Spinal cord (tissue), 10 donors: ENCODE measurements around the gene SLC2A4. TPM values are rescaled to one million over a fixed set of nuclear protein-coding genes. Genes with fewer than 3 reads are reported as not detected.
A peak's percentile ranks its signal among the peaks of the same experiment; 100 is the strongest.

Experiments
- DNase-seq, 6 donors: peaks; one replicate each; pipeline versions ENCODE4 v3.0.0 to v3.0.0-alpha.2; 2013 to 2015; ENCODE audit warnings: low spot score in 6 of 6, low read depth in 4 of 6
- H3K27ac ChIP-seq: one replicate; pipeline ENCODE4 v1.5.1; 2013; ENCODE audit warnings: low read depth, low read length, control low read depth
- H3K27me3 ChIP-seq: one replicate; pipeline ENCODE4 v1.6.1; 2013; ENCODE audit warnings: low read length; ENCODE audit not compliant: control insufficient read depth, insufficient read depth
- H3K36me3 ChIP-seq: one replicate; pipeline ENCODE4 v1.6.1; 2013; ENCODE audit warnings: low read length; ENCODE audit not compliant: control insufficient read depth, insufficient read depth
- H3K4me1 ChIP-seq: one replicate; pipeline ENCODE4 v1.6.1; 2013; ENCODE audit warnings: low read length; ENCODE audit not compliant: control insufficient read depth, insufficient read depth
- H3K4me3 ChIP-seq: one replicate; pipeline ENCODE4 v1.5.1; 2013; ENCODE audit warnings: low read depth, low read length, control low read depth
- H3K9me3 ChIP-seq: one replicate; pipeline ENCODE4 v1.6.1; 2013; ENCODE audit warnings: low read length; ENCODE audit not compliant: control insufficient read depth, insufficient read depth
- WGBS: methylation state at CpG from one replicate; pipeline ENCODE4 v1.1.5; 2013; ENCODE audit warnings: missing lambda C conversion rate; ENCODE audit not compliant: insufficient coverage; 5-methylcytosine and 5-hydroxymethylcytosine counted together
- polyA plus RNA-seq, 2 donors: library from polyadenylated mRNA; unstranded; fragments of 120-200 nt; gene quantifications; one replicate each; pipeline ENCODE4 v1.2.1, GENCODE V29; 2013; ENCODE audit not compliant: insufficient read length in 2 of 2
- total RNA-seq, 2 donors: library from RNA; depleted of rRNA in 1 of 2; stranded (reverse); fragments of 120-200 nt in 1 of 2; fragments of >200 nt in 1 of 2; gene quantifications; one replicate each; pipeline versions ENCODE4 v1.2.3 to v1.2.4, GENCODE V29; 2013 to 2014
- donor health status: healthy.

SLC2A4 gene
- total and polyA plus RNA-seq, 4 donors = 0.48 to 1.9 (median 0.69) TPM

DNA sequence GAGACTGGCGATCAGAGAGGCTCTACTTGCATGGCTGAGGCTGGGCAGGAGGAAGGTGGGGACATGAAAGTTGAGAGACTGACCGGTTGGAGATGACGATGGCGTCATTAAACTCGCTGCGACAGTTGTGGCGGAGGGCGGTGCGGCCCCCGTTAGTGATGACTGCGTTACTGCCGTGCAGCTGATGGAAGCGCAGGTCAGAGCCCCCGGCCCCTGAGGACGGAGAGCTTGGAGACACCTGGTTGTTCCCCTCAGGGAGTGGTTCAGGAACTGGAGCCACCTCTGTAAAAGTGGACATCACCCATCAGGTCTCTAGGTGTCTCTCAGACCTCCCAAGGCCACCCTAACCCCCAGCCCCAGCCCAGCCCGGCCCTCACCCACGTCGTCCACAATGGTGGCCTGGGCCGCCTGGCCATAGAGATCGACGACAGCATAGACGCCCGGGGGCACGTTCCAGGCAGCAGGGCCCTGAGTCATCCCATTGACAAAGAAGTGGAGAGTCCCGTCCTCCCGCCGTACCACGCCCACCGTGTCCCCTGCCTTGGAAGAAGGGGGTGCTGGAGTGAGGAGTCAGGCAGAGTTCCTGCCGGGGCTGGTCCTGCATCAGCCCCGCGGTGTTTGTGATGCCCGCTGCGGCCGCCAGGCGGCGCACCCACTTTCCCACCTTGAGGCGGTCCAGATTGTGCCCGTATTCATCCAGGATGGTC lies 42.4 kb downstream of the SLC2A4 start:
- 81% methylated on average over 29 of the region's 39 CpGs for WGBS
- Histone ChIP-seq H3K4me1 (peaks cover 14% of the 10 kb centered on the region), H3K9me3 (no peaks in the 10 kb centered on the region), H3K27me3 (no peaks in the 10 kb centered on the region), H3K36me3 (peaks cover 84% of the 10 kb centered on the region), H3K4me3 (no peak overlapping the region), H3K27ac (no peak overlapping the region)
- peak in 2 of 6 donors; percentile 38 to 50 for DNase-seq

DNA sequence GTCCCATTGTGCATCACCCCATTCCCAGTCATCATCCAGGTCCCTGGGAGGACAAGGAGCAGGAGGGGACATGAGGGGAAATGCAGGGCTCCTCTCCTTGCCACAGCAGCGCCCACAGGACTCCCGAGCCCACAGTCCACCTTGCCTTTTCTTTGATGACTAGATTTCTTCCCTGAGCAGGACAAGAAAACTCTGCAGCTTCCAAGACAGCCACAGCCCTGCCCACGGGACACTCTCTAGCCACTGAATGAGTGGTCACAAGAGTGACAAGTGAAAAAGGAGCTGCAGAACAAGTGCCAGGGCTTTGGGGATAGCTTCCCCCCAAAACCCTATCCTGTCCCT lies 42.9 kb downstream of the SLC2A4 start:
- WGBS = 86% methylated on average over 3 of the region's 3 CpGs
- H3K27ac ChIP-seq = no peak overlapping the region
- H3K4me3 ChIP-seq = no peak overlapping the region
- H3K9me3 ChIP-seq = no peaks in the 10 kb centered on the region
- H3K27me3 ChIP-seq = no peaks in the 10 kb centered on the region
- peaks cover 82% of the 10 kb centered on the region for H3K36me3 ChIP-seq
- peaks cover 14% of the 10 kb centered on the region for H3K4me1 ChIP-seq
- no peak for DNase-seq

DNA sequence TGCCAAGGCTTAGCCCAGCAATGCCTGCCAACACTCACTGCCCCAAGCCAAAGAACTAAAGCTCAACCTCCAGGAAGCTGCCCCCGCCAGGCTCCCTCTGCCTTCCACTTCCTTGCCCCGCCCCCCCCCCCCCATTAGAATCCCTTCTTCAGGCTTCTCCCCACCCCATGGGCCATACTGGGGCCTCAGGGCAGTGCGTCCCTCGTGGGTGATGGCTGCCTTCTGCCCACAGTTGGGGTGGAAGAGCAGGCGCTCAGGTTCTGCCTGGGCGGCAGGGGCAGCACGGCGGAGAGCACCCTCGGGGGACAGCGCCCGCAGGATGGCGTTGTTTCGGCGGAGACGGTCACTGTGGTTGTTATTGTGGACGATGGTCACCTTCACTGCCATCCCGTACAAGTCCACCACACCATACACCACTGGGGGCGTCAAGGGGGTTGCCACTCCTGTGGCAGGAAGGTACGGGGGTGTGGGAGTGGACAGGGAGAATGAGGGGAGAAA lies 43.6 kb downstream of the SLC2A4 start:
- no peak overlapping the region for H3K27ac ChIP-seq
- H3K36me3 ChIP-seq = peaks cover 76% of the 10 kb centered on the region

DNA sequence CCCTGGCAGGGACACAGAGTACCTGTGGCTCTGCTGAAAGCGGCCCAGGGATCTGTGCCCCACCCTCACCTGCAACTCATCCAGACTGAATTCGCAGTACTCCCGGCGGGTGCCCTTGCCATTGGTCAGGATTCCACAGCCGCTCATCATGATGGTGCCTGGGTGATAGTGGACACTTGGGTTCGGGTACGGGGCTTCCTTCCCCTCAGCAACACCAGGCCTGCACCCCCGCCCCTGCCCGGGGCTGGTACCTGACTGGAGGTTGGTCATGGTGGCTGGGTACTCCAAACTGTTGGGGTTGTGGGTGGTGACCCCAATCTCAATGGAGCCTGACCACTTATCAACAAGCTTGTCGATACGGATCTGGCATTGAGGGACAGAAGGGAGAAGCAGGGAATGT lies 44.7 kb downstream of the SLC2A4 start:
- Histone ChIP-seq H3K36me3 (peaks cover 65% of the 10 kb centered on the region), H3K4me1 (peaks cover 27% of the 10 kb centered on the region), H3K27ac (no peak overlapping the region), H3K27me3 (no peaks in the 10 kb centered on the region), H3K9me3 (no peaks in the 10 kb centered on the region), H3K4me3 (no peak overlapping the region)
- WGBS = 90% methylated on average over 2 of the region's 11 CpGs
- no peak for DNase-seq

More for the DNA sequence above, 43.6 kb downstream of the SLC2A4 start:
- no peak overlapping the region for H3K4me3 ChIP-seq
- no peak for DNase-seq
- H3K27me3 ChIP-seq = no peaks in the 10 kb centered on the region
- no peaks in the 10 kb centered on the region for H3K9me3 ChIP-seq
- H3K4me1 ChIP-seq = peaks cover 19% of the 10 kb centered on the region
- 100% methylated on average over 3 of the region's 19 CpGs for WGBS

DNA sequence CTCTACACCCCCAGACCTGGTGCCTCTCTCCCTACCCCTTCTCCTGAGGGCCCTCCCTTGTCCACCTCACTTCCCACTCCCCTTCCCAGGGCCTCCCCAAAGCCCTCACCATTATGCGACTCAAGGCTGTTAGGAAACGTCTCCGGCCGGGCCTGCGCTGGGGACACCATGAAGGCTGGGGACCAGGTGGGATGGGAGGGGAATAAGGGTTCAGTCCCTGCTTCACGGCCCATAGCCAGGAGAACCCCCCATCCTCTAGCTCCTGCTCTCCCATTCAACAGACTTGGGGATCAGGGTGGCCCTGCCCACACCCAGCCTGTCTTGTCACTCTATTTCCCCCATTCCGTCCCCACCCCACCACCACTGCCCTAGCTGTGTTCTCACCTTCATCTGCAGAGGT lies 45.5 kb downstream of the SLC2A4 start:
- no peaks in the 10 kb centered on the region for H3K27me3 ChIP-seq
- no peak overlapping the region for H3K4me3 ChIP-seq
- H3K27ac ChIP-seq = no peak overlapping the region
- H3K4me1 ChIP-seq = peaks cover 27% of the 10 kb centered on the region
- WGBS = no CpG with 5 or more reads among the region's 7 CpGs
- H3K36me3 ChIP-seq = peaks cover 56% of the 10 kb centered on the region
- H3K9me3 ChIP-seq = no peaks in the 10 kb centered on the region
- no peak for DNase-seq

DNA sequence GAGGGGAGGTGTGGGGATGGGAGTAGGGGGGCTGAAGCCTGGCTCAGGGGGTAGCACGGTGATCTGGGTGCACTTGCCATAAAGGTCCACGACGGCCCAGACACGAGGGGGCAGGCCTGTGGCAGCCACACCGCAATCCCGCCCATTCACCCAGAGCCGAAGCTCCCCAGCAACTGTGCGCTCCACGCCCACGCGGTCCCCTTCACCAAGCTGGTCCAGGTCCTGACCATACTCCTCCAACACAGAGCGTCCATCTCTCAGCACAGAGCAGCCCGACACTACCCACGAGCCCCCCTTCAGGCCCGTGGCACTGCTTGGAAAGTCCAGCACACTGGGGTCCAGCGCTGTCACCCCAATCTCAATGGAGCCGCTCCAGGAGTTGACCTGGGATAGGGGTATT lies 46.0 kb downstream of the SLC2A4 start:
- Histone ChIP-seq H3K4me3 (no peak overlapping the region), H3K36me3 (peaks cover 52% of the 10 kb centered on the region), H3K9me3 (no peaks in the 10 kb centered on the region), H3K27me3 (no peaks in the 10 kb centered on the region), H3K4me1 (peaks cover 27% of the 10 kb centered on the region), H3K27ac (no peak overlapping the region)
- no peak for DNase-seq
- 91% methylated on average over 15 of the region's 17 CpGs for WGBS

DNA sequence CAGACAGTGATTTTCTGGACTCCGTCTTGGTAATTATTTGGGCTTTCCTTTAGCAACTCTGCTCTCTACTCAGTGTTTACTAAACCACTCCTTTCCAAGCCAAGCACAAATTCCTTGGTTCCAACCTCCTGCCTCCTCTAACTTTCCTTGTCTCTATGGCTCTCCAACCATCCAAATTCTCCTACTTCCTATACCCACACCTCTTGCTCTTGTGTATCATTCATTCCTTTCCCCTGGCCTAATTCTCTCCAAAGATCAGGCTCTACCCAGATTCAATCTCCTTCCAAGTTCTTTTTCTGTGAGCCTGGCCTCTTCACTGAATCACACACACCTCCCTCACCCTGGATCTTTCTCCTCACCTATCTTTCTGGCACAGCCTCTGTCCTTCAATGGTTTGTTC lies 46.5 kb downstream of the SLC2A4 start:
- Histone ChIP-seq H3K27ac (no peak overlapping the region), H3K9me3 (no peaks in the 10 kb centered on the region), H3K27me3 (no peaks in the 10 kb centered on the region), H3K36me3 (peaks cover 47% of the 10 kb centered on the region), H3K4me1 (peaks cover 27% of the 10 kb centered on the region), H3K4me3 (no peak overlapping the region)
- no peak for DNase-seq
- WGBS = 93% methylated on average over 1 of the region's 1 CpG

DNA sequence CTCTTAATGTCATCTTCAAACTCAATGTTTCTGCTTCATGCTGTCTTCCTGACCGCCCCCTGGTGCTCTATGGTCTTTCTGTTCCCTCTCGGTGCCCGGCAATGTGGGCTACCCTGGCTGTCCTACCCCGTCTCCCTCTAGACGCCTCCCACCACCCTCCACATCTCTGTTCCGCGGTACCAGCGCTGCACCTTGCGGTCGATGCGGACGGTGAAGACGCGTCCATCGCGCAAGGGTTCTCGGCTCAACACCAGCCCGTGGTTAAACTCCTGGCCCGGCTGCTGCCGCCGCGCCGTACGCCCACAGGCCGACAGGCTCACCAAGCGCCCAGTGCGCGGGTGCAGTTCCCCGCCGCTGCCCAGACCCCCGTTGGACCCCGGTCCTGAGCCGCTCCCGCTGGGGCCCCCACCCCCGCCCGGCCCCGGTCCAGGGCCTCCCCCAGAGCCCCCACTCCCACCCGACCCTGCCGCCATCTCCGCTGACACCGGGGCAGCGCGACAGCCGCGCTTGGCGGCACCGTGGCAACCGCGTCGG lies 47.4 kb downstream of the SLC2A4 start, which contains the start of gene NEURL4:
TSS of gene NEURL4 (minus strand) at position 496 of the 534 bp plus-strand sequence. CDS start at position 473, 23 bp downstream.
- Histone ChIP-seq H3K27ac (peak within 1 kb of the TSS; percentile 99), H3K9me3 (no peaks in the 10 kb centered on the region), H3K4me1 (peaks cover 27% of the 10 kb centered on the region), H3K4me3 (peak within 1 kb of the TSS; percentile 91), H3K27me3 (no peaks in the 10 kb centered on the region), H3K36me3 (peaks cover 38% of the 10 kb centered on the region)
- DNase-seq = no peak
- under 1% methylated on average over 47 of the region's 50 CpGs for WGBS

DNA sequence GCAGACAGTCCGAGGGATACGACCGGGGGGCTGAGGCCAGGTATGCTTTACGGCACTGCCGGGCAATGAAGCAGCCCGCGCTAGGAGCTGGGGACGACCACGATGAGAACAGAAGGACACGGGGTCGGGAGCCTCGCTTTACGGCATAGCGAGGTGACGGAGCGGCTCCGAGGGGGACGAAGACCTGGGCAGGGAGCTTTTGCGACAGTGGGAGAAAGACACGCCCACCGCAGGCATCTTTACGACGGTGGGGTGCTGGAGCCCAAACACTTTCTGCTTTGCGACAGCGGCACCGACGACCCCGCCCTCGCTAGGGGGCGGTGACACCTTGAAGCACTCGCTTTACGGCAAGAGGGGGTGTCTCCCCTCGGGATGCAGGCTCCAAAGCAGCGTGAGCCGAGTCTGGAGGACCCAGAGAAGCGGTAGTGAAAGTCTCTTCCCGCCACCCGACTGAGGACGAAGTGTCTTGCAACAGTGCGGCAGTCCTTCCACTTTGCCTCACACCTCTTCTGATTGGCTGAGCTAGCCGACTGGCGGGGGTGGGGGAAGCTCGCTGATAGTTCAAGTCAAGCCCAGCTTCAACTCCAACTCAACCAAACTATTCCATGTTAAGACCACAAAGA lies 48.0 kb downstream of the SLC2A4 start:
- Histone ChIP-seq H3K4me3 (peak overlapping the region; percentile 91), H3K9me3 (no peaks in the 10 kb centered on the region), H3K27ac (peak overlapping the region; percentile 99), H3K36me3 (peaks cover 32% of the 10 kb centered on the region), H3K27me3 (no peaks in the 10 kb centered on the region), H3K4me1 (peaks cover 27% of the 10 kb centered on the region)
- peak; percentile 96 to 100 (median 98) for DNase-seq
- under 1% methylated on average over 38 of the region's 43 CpGs for WGBS
